Fibroblast of lung (primary cell): ENCODE results near the gene TSPAN31. TPM values are rescaled to one million over a fixed set of nuclear protein-coding genes. Genes with fewer than 3 reads are reported as not detected.
A peak's percentile ranks its signal among the peaks of the same experiment; 100 is the strongest.

Experiments used
- DNase-seq, 2 donors: peaks; one replicate each; pipeline versions ENCODE4 v3.0.0 to v3.0.0-alpha.2; 2010; ENCODE audit warnings: low read depth in 2 of 2
- H2AFZ ChIP-seq: 2 replicates; pipeline ENCODE4 v1.5.1; 2012; ENCODE audit warnings: low read length, control low read depth, inconsistent platforms
- H3K27ac ChIP-seq: 2 replicates; pipeline ENCODE4 v1.5.1; 2011; ENCODE audit warnings: low read length, control low read depth; ENCODE audit not compliant: insufficient read depth
- H3K27me3 ChIP-seq: 2 replicates; pipeline ENCODE4 v1.5.1; 2011; ENCODE audit warnings: mild to moderate bottlenecking, low read length; ENCODE audit not compliant: control insufficient read depth, insufficient read depth
- H3K36me3 ChIP-seq: 2 replicates; pipeline ENCODE4 v1.5.1; 2011; ENCODE audit warnings: low read length; ENCODE audit not compliant: control insufficient read depth, insufficient read depth
- H3K4me1 ChIP-seq: 2 replicates; pipeline ENCODE4 v1.5.1; 2011; ENCODE audit warnings: low read length; ENCODE audit not compliant: control insufficient read depth, insufficient read depth; ENCODE audit errors: extremely low read depth
- H3K4me2 ChIP-seq: 2 replicates; pipeline ENCODE4 v1.5.1; 2011; ENCODE audit warnings: low read length, control low read depth; ENCODE audit not compliant: insufficient read depth; ENCODE audit errors: extremely low read depth
- H3K4me3 ChIP-seq, 4 experiments: fragments of 200-600 bp in 1 of 4; sonication (generic) in 1 of 4; replicated peaks in 1 of 4; 2 replicates each; pipeline ENCODE4 v1.5.1; 2011 to 2016; ENCODE audit warnings: low read length in 4 of 4, low read depth in 3 of 4, mild to moderate bottlenecking in 3 of 4, control low read depth in 2 of 4, inconsistent platforms in 1 of 4, mixed read lengths in 1 of 4; ENCODE audit not compliant: insufficient read depth in 1 of 4; ENCODE audit errors: control extremely low read depth in 1 of 4
- H3K79me2 ChIP-seq: 2 replicates; pipeline ENCODE4 v1.5.1; 2012; ENCODE audit warnings: mild to moderate bottlenecking, low read length, inconsistent platforms; ENCODE audit not compliant: control insufficient read depth, insufficient read depth
- H3K9ac ChIP-seq: 2 replicates; pipeline ENCODE4 v1.5.1; 2011; ENCODE audit warnings: mild to moderate bottlenecking, low read length, control low read depth; ENCODE audit not compliant: insufficient read depth
- H3K9me3 ChIP-seq: 2 replicates; pipeline ENCODE4 v1.5.1; 2012; ENCODE audit warnings: low read depth, low read length; ENCODE audit not compliant: control insufficient read depth, insufficient read depth
- H4K20me1 ChIP-seq: 2 replicates; pipeline ENCODE4 v1.5.1; 2011; ENCODE audit warnings: low read length; ENCODE audit not compliant: control insufficient read depth, insufficient read depth; ENCODE audit errors: extremely low read depth
- CTCF ChIP-seq, 2 donors: IDR thresholded peaks in 1 of 2; conservative IDR thresholded peaks in 1 of 2; 1 replicate in 1 of 2; 2 replicates in 1 of 2; pipeline ENCODE4 v1.5.1; 2011 to 2012; ENCODE audit warnings: low read length in 2 of 2, control low read depth in 1 of 2, inconsistent platforms in 1 of 2, low read depth in 1 of 2, mild to moderate bottlenecking in 1 of 2
- EZH2 ChIP-seq: IDR thresholded peaks from 2 replicates; pipeline ENCODE4 v1.5.1; 2012; ENCODE audit warnings: low read length, control low read depth, mild to moderate bottlenecking; ENCODE audit errors: missing control alignments
- polyA plus RNA-seq, 2 donors: library from polyadenylated mRNA; depleted of rRNA in 1 of 2; stranded (reverse) in 1 of 2; unstranded in 1 of 2; fragments of >200 nt; gene quantifications; 2 replicates each; pipeline ENCODE4 v1.2.1, GENCODE V29; 2011 to 2012; ENCODE audit warnings: missing spikeins in 1 of 2
- total RNA-seq: library from RNA; depleted of rRNA; stranded (reverse); fragments of >200 nt; gene quantifications from 2 replicates; pipeline ENCODE4 v1.2.1, GENCODE V29; 2014

The TSPAN31 gene
- total and polyA plus RNA-seq, 2 donors (not counting 1 experiment from before 2014, with no cell fraction given): 53.6 to 99.6 TPM

- peak within 1 kb of the TSS; percentile 98 for H3K27ac ChIP-seq
- peak within 1 kb of the TSS; percentile 91 to 96 (median 94) for H3K4me3 ChIP-seq
- H3K27me3 ChIP-seq: peaks cover 13% of the 10 kb centered on the region
- peak; percentile 100 for DNase-seq
- H4K20me1 ChIP-seq: no peaks in the 10 kb centered on the region
- peaks cover 4% of the 10 kb centered on the region for H3K4me1 ChIP-seq
- no peaks in the 10 kb centered on the region for H3K9me3 ChIP-seq
- H3K79me2 ChIP-seq: peaks cover 24% of the 10 kb centered on the region
- peak within 1 kb of the TSS; percentile 93 for H3K9ac ChIP-seq
- no peak for TF ChIP-seq CTCF (conservative IDR thresholded peaks at IDR 0.05 in 1 of 2, IDR thresholded peaks at IDR 0.05 in 1 of 2; ENCODE audit: low read depth in 1 of 2, low read length in 2 of 2)
- TF ChIP-seq EZH2: no peak
- peak within 1 kb of the TSS; percentile 68 for H2AFZ ChIP-seq
- H3K4me2 ChIP-seq: peak within 1 kb of the TSS; percentile 93
- H3K36me3 ChIP-seq: peaks cover 10% of the 10 kb centered on the region
Observed at GRCh38 chr12:57751788-57752667, 7.2 kb downstream of the TSPAN31 start, which contains the start of gene CDK4. Gene CDK4, minus strand, starts transcription at chr12:57752310. Its CDS starts 593 bp downstream, at chr12:57751717.

- peak overlapping the region; percentile 89 for H3K4me2 ChIP-seq
- H3K9me3 ChIP-seq: no peaks in the 10 kb centered on the region
- H3K4me3 ChIP-seq: peak overlapping the region; percentile 24 to 38 (median 32)
- peak overlapping the region; percentile 37 for H3K27ac ChIP-seq
- peaks cover 10% of the 10 kb centered on the region for H3K36me3 ChIP-seq
- no peak overlapping the region for H3K9ac ChIP-seq
- no peak for TF ChIP-seq EZH2
- TF ChIP-seq CTCF (conservative IDR thresholded peaks at IDR 0.05 in 1 of 2, IDR thresholded peaks at IDR 0.05 in 1 of 2; ENCODE audit: low read depth in 1 of 2, low read length in 2 of 2): no peak
- peak overlapping the region; percentile 68 for H2AFZ ChIP-seq
- no peak for DNase-seq
- peaks cover 24% of the 10 kb centered on the region for H3K79me2 ChIP-seq
- no peaks in the 10 kb centered on the region for H4K20me1 ChIP-seq
- peaks cover 4% of the 10 kb centered on the region for H3K4me1 ChIP-seq
- H3K27me3 ChIP-seq: peaks cover 13% of the 10 kb centered on the region
Observed at GRCh38 chr12:57752668-57753000, 7.8 kb downstream of the TSPAN31 start.

DNA sequence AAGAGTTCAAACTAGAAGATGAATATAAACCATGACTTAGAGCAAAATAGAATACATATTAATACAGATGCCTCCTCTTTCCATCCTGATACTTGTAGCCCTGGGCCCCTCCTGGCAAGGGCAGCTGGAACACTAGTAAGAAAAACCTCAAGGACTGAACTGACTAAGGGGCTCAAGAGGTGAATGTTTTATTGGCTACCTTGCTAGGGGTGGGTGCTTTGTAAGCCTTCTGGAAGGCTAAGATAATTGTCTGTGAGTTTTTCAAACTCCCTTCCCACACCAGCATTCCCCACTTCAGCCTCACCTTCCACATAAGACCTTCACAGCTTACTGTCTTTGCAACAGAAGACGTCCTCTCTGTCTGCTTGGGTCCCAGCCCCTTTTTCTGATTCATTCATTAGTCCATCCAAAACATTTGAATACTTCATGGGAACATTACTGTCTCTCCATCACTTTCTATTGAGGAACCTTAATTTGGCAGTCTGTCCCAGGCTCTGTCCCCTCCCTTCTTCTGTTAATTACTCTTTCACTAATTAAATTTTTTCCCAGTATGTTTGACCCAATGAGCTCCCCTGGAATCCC lies 9.0 kb downstream of the TSPAN31 start:
- Histone ChIP-seq H3K4me2 (no peak overlapping the region), H3K27me3 (peaks cover 13% of the 10 kb centered on the region), H4K20me1 (no peaks in the 10 kb centered on the region), H3K9ac (no peak overlapping the region), H3K79me2 (peaks cover 24% of the 10 kb centered on the region), H3K4me3 (no peak overlapping the region), H3K27ac (no peak overlapping the region), H3K36me3 (peaks cover 7% of the 10 kb centered on the region), H2AFZ (no peak overlapping the region), H3K9me3 (no peaks in the 10 kb centered on the region), H3K4me1 (peaks cover 4% of the 10 kb centered on the region)
- TF ChIP-seq CTCF (conservative IDR thresholded peaks at IDR 0.05 in 1 of 2, IDR thresholded peaks at IDR 0.05 in 1 of 2; ENCODE audit: low read depth in 1 of 2, low read length in 2 of 2): no peak
- no peak for TF ChIP-seq EZH2
- no peak for DNase-seq
